GM12878 (cell line): Measurements from ENCODE around the gene NOP53. TPM values are rescaled to one million over a fixed set of nuclear protein-coding genes. Genes with fewer than 3 reads are reported as not detected.
A peak's percentile ranks its signal among the peaks of the same experiment; 100 is the strongest.

Experiments used
- ATAC-seq: fragments of 200-7000 bp; cut with Tn5 transposase; 3 replicates; pipeline ENCODE4 v1.9.1; 2020; ENCODE audit warnings: mild to moderate bottlenecking, moderate library complexity
- BruUV-seq: library from RNA; stranded (reverse); fragments of 400-500 nt; replicated peaks from 2 replicates; lab custom pipeline; 2021; lab: Mats Ljungman, UMichigan
- CTCF ChIA-PET: fragments of 300-600 bp; sonication (Branson Sonifier 250); formaldehyde crosslinking; extraction: SDS; loops from one replicate; lab custom pipeline; 2021; ENCODE audit warnings: inconsistent platforms; lab: Yijun Ruan, JAX
- POLR2A ChIA-PET: fragments of 350-600 bp; formaldehyde crosslinking; extraction: SDS; loops from one replicate; lab custom pipeline; 2021; ENCODE audit warnings: inconsistent platforms; lab: Charles Lee
- RAD21 ChIA-PET: fragments of 300-600 bp; sonication (Branson Sonifier 250); formaldehyde crosslinking; loops from one replicate; lab custom pipeline; 2023; ENCODE audit warnings: antibody characterized with exemption; ENCODE audit not compliant: unreplicated experiment; lab: Charles Lee
- SMC1A ChIA-PET: fragments of 300-600 bp; sonication (Branson Sonifier 250); formaldehyde crosslinking; loops from one replicate; lab custom pipeline; 2023; ENCODE audit not compliant: unreplicated experiment, uncharacterized antibody; lab: Charles Lee
- DNase-seq: peaks from one replicate; pipeline ENCODE4 v3.0.0-alpha.2; 2011; ENCODE audit warnings: low read depth, low spot score
- FAIRE-seq: peaks from 3 replicates; lab custom pipeline; 2011; peaks lifted over from hg19 to GRCh38; lab: Jason Lieb, UNC
- H2AFZ ChIP-seq: 2 replicates; pipeline ENCODE4 v1.6.0; 2011; ENCODE audit warnings: low read depth, low read length, control low read depth; ENCODE audit not compliant: control insufficient read depth
- H3K27ac ChIP-seq: 2 replicates; pipeline ENCODE4 v1.5.1; 2011; ENCODE audit warnings: control low read depth; ENCODE audit not compliant: control insufficient read depth, insufficient read depth
- H3K27me3 ChIP-seq, 2 experiments: replicated peaks in 1 of 2; 2 replicates each; pipeline versions ENCODE4 v1.6.0 to v1.6.1; 2011; ENCODE audit warnings: low read length in 1 of 2; ENCODE audit not compliant: control insufficient read depth in 2 of 2, insufficient read depth in 2 of 2
- H3K36me3 ChIP-seq, 2 experiments: 2 replicates each; pipeline ENCODE4 v1.5.1; 2011; ENCODE audit warnings: low read length in 1 of 2; ENCODE audit not compliant: control insufficient read depth in 2 of 2, insufficient read depth in 2 of 2
- H3K4me1 ChIP-seq: 2 replicates; pipeline ENCODE4 v1.6.1; 2011; ENCODE audit warnings: mild to moderate bottlenecking, low read length, moderate library complexity, mixed read lengths; ENCODE audit not compliant: control insufficient read depth, insufficient read depth
- H3K4me2 ChIP-seq: 2 replicates; pipeline ENCODE4 v1.6.0; 2011; ENCODE audit warnings: control low read depth; ENCODE audit not compliant: control insufficient read depth, insufficient read depth
- H3K4me3 ChIP-seq: fragments of 200-600 bp; sonication (generic); 2 replicates; pipeline ENCODE4 v1.5.1; 2016
- H3K79me2 ChIP-seq: 2 replicates; pipeline ENCODE4 v1.6.0; 2011; ENCODE audit warnings: low read length; ENCODE audit not compliant: control insufficient read depth, insufficient read depth
- H3K9ac ChIP-seq: 2 replicates; pipeline ENCODE4 v1.8.0; 2011; ENCODE audit warnings: low read length, control low read depth, mixed read lengths; ENCODE audit not compliant: control insufficient read depth, insufficient read depth
- H3K9me3 ChIP-seq: replicated peaks from 3 replicates; pipeline ENCODE4 v1.5.1; 2011; ENCODE audit warnings: mild to moderate bottlenecking, low read length; ENCODE audit not compliant: control insufficient read depth, insufficient read depth
- H4K20me1 ChIP-seq: 2 replicates; pipeline ENCODE4 v1.6.0; 2011; ENCODE audit not compliant: control insufficient read depth, insufficient read depth
- EGR1 ChIP-seq, 2 experiments: IDR thresholded peaks; 1 replicate in 1 of 2; 2 replicates in 1 of 2; pipeline ENCODE4 v1.6.1; 2011 to 2012; ENCODE audit warnings: low read depth in 2 of 2, low read length in 2 of 2, borderline replicate concordance in 1 of 2, mild to moderate bottlenecking in 1 of 2, moderate library complexity in 1 of 2
- EZH2 ChIP-seq: IDR thresholded peaks from 2 replicates; pipeline ENCODE4 v1.6.1; 2012; ENCODE audit warnings: low read depth, mild to moderate bottlenecking, control low read depth, inconsistent platforms, low read length, borderline replicate concordance; ENCODE audit not compliant: control insufficient read depth
- FOXM1 ChIP-seq: IDR thresholded peaks from 2 replicates; pipeline ENCODE4 v1.6.1; 2012; ENCODE audit warnings: low read depth, mild to moderate bottlenecking, inconsistent platforms, low read length, moderate library complexity
- IKZF2 ChIP-seq, 2 experiments: fragments of 450-650 bp; IDR thresholded peaks; 2 replicates each; pipeline ENCODE4 v1.6.1; 2017; ENCODE audit warnings: mild to moderate bottlenecking in 2 of 2, moderate library complexity in 2 of 2
- RAD21 ChIP-seq: IDR thresholded peaks from 2 replicates; pipeline ENCODE4 v1.6.1; 2011; ENCODE audit warnings: mild to moderate bottlenecking, low read depth, low read length, moderate library complexity; ENCODE audit not compliant: insufficient read depth
- SMC3 ChIP-seq: IDR thresholded peaks from 2 replicates; pipeline ENCODE4 v1.6.1; 2011; ENCODE audit warnings: low read length, improper control_type of control experiment, borderline replicate concordance
- YBX1 ChIP-seq: fragments of 450-650 bp; IDR thresholded peaks from 2 replicates; pipeline ENCODE4 v1.6.1; 2016; ENCODE audit warnings: antibody characterized with exemption
- WGBS: methylation state at CpG from one replicate; pipeline ENCODE4 v1.1.6; 2016; ENCODE audit warnings: low lambda C conversion rate; ENCODE audit not compliant: insufficient replicate concordance, insufficient coverage; ENCODE audit errors: missing lambda C conversion rate; 5-methylcytosine and 5-hydroxymethylcytosine counted together
- in situ Hi-C: fragments of 300-500 bp; cut with MboI; formaldehyde crosslinking; loops from 9 replicates; pipeline ENCODE4 v1.14.3; 2018; ENCODE audit warnings: mixed read lengths
- intact Hi-C: fragments of 100-400 bp; cut with micrococcal nuclease; formaldehyde crosslinking; loops from one replicate; pipeline ENCODE4 v1.14.2; 2022; ENCODE audit not compliant: unreplicated experiment
- polyA plus RNA-seq, 11 experiments: library from polyadenylated mRNA; depleted of rRNA in 4 of 11; unstranded in 6 of 11; stranded (reverse) in 5 of 11; fragments of >200 nt; fragmentation: Nextera tagmentation in 4 of 11; fragmentation: Illumina TruSeq in 1 of 11; extraction: Ambion mirVana in 4 of 11; extraction: Trizol in 1 of 11; gene quantifications; 1 replicate in 1 of 11; 2 replicates in 10 of 11; pipeline versions ENCODE4 v1.2.1 to v1.2.3, GENCODE V29; 2011 to 2016; ENCODE audit warnings: inconsistent platforms in 2 of 11, missing spikeins in 2 of 11, low read depth in 1 of 11
- total RNA-seq, 4 experiments: library from RNA; depleted of rRNA in 3 of 4; stranded (reverse); fragments of >200 nt in 3 of 4; fragmentation: Illumina TruSeq in 1 of 4; extraction: Trizol in 1 of 4; gene quantifications; 2 replicates each; pipeline versions ENCODE4 v1.2.1 to v1.2.3, GENCODE V29; 2013 to 2021
- TF ChIP-seq, protein P1 (sequence below): IDR thresholded peaks from 2 replicates; pipeline ENCODE4 v1.6.1; 2011; ENCODE audit warnings: borderline replicate concordance, low read depth, mild to moderate bottlenecking, moderate library complexity, mixed read lengths, low read length; ENCODE audit not compliant: insufficient read depth; ENCODE audit errors: extremely low read length
- TF ChIP-seq, protein P2 (sequence below): fragments of 450-650 bp; IDR thresholded peaks from 2 replicates; pipeline ENCODE4 v1.6.1; 2016; ENCODE audit warnings: mild to moderate bottlenecking
- TF ChIP-seq, protein P3 (sequence below): fragments of 450-650 bp; IDR thresholded peaks from 2 replicates; pipeline ENCODE4 v1.6.1; 2017; ENCODE audit warnings: mild to moderate bottlenecking, moderate library complexity
- TF ChIP-seq, protein P4 (sequence below), 3 experiments: IDR thresholded peaks in 2 of 3; conservative IDR thresholded peaks in 1 of 3; 2 replicates each; pipeline ENCODE4 v1.5.1; 2011; ENCODE audit warnings: low read depth in 3 of 3, low read length in 3 of 3, mild to moderate bottlenecking in 3 of 3, control low read depth in 2 of 3, moderate library complexity in 2 of 3, inconsistent platforms in 1 of 3, mixed read lengths in 1 of 3; ENCODE audit not compliant: control insufficient read depth in 2 of 3, insufficient read depth in 1 of 3; ENCODE audit errors: extremely low read depth in 1 of 3

Gene NOP53
- total and polyA plus RNA-seq, 10 of the 15 experiments (the other 5 are each of a cell fraction or from before 2014, with no cell fraction given) = 6.0 to 386 (median 167) TPM

DNA sequence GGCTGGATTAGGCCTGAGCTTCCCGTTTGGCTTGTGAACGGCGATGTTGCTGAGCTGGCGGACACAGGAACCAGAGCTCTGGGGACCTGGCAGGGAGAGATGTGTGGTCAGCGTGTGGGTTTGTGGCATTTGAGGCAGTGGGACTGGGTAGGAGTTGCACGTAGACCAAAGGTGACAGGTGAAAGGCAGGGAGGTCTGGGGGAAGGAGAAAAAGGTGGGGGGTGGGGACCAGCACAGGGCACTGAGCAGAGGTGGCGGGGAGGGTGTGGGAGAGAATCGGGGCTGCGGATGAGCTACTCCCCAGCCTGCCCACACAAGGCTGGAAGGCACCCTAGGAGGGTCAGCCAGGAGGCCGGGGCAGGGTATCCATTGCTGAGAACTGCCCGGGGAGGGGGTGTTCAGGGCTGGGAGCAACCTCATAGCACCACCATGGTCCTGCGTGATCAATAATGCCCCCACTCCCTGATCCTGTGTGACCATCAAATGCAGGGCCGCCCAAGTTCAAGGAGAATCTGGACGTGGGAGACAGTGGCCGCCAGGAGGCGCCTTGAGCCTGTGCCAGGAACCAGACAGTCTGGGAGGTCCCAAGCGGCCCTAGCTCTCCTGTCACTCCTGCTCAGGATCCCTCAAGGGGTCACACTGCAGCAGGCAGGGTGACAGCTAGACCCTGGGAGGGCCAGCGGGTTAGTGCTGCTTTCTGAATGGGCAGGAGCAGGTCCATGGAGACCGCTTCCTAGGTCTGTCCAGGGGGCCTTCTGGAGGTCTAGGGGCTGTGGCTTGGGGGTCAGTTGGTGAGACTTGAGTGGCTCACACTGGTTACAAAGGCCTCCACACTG, 20.4 kb downstream of the NOP53 start:
- POLR2A ChIA-PET = no interaction called here
- DNase-seq (no peak), FAIRE-seq (no peak), ATAC-seq (peak; percentile 86)
- Histone ChIP-seq H3K4me3 (no peak overlapping the region), H3K27me3 (no peaks in the 10 kb centered on the region), H3K79me2 (no peaks in the 10 kb centered on the region), H3K4me2 (no peak overlapping the region), H3K36me3 (no peaks in the 10 kb centered on the region), H3K27ac (no peak overlapping the region), H2AFZ (no peak overlapping the region), H3K9me3 (no peaks in the 10 kb centered on the region), H4K20me1 (no peaks in the 10 kb centered on the region), H3K4me1 (0 out of 2 replicates have a peak, but pooled peaks cover 3% of the 10 kb centered on the region), H3K9ac (no peak overlapping the region)
- intact Hi-C loops (loop anchor here (2.0 kb wide), 1 partner anchor 23 kb away; no protein-coding TSS in a partner anchor), in situ Hi-C loops (no loop called here)
- no TSS peak for BruUV-seq
- WGBS = 25% methylated on average over 16 of the region's 19 CpGs
- CTCF ChIA-PET = interaction anchor here (0.5 to 6.3 kb wide), 16 partner anchors 8 to 127 kb away, joined by 3 to 75 read pairs (median 5); partner anchors contain the start of gene NOP53
- SMC1A ChIA-PET = interaction anchor here (0.9 to 1.3 kb wide), 4 partner anchors 22 to 400 kb away, joined by 3 to 4 read pairs (median 4); no protein-coding TSS in a partner anchor
- RAD21 ChIA-PET = interaction anchor here (1.5 kb wide), 1 partner anchor 25 kb away, joined by 6 read pairs; no protein-coding TSS in a partner anchor
- TF ChIP-seq, protein P1, sequence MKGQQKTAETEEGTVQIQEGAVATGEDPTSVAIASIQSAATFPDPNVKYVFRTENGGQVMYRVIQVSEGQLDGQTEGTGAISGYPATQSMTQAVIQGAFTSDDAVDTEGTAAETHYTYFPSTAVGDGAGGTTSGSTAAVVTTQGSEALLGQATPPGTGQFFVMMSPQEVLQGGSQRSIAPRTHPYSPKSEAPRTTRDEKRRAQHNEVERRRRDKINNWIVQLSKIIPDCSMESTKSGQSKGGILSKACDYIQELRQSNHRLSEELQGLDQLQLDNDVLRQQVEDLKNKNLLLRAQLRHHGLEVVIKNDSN = no peak
- TF ChIP-seq IKZF2 (IDR thresholded peaks at IDR 0.05) (no peak), RAD21 (peak; percentile 72), SMC3 (peak; percentile 73; the same call in 1 of the 2 replicates), EGR1 (IDR thresholded peaks at IDR 0.05; ENCODE audit: borderline replicate concordance in 1 of 2, low read depth in 2 of 2, low read length in 2 of 2) (no peak), YBX1 (no peak), FOXM1 (no peak), EZH2 (no peak)
- TF ChIP-seq, protein P2, sequence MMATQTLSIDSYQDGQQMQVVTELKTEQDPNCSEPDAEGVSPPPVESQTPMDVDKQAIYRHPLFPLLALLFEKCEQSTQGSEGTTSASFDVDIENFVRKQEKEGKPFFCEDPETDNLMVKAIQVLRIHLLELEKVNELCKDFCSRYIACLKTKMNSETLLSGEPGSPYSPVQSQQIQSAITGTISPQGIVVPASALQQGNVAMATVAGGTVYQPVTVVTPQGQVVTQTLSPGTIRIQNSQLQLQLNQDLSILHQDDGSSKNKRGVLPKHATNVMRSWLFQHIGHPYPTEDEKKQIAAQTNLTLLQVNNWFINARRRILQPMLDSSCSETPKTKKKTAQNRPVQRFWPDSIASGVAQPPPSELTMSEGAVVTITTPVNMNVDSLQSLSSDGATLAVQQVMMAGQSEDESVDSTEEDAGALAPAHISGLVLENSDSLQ = peak; percentile 51; the same call in 1 of the 2 replicates
- TF ChIP-seq, protein P3, sequence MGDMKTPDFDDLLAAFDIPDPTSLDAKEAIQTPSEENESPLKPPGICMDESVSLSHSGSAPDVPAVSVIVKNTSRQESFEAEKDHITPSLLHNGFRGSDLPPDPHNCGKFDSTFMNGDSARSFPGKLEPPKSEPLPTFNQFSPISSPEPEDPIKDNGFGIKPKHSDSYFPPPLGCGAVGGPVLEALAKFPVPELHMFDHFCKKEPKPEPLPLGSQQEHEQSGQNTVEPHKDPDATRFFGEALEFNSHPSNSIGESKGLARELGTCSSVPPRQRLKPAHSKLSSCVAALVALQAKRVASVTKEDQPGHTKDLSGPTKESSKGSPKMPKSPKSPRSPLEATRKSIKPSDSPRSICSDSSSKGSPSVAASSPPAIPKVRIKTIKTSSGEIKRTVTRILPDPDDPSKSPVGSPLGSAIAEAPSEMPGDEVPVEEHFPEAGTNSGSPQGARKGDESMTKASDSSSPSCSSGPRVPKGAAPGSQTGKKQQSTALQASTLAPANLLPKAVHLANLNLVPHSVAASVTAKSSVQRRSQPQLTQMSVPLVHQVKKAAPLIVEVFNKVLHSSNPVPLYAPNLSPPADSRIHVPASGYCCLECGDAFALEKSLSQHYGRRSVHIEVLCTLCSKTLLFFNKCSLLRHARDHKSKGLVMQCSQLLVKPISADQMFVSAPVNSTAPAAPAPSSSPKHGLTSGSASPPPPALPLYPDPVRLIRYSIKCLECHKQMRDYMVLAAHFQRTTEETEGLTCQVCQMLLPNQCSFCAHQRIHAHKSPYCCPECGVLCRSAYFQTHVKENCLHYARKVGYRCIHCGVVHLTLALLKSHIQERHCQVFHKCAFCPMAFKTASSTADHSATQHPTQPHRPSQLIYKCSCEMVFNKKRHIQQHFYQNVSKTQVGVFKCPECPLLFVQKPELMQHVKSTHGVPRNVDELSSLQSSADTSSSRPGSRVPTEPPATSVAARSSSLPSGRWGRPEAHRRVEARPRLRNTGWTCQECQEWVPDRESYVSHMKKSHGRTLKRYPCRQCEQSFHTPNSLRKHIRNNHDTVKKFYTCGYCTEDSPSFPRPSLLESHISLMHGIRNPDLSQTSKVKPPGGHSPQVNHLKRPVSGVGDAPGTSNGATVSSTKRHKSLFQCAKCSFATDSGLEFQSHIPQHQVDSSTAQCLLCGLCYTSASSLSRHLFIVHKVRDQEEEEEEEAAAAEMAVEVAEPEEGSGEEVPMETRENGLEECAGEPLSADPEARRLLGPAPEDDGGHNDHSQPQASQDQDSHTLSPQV = no peak
- TF ChIP-seq, protein P4, sequence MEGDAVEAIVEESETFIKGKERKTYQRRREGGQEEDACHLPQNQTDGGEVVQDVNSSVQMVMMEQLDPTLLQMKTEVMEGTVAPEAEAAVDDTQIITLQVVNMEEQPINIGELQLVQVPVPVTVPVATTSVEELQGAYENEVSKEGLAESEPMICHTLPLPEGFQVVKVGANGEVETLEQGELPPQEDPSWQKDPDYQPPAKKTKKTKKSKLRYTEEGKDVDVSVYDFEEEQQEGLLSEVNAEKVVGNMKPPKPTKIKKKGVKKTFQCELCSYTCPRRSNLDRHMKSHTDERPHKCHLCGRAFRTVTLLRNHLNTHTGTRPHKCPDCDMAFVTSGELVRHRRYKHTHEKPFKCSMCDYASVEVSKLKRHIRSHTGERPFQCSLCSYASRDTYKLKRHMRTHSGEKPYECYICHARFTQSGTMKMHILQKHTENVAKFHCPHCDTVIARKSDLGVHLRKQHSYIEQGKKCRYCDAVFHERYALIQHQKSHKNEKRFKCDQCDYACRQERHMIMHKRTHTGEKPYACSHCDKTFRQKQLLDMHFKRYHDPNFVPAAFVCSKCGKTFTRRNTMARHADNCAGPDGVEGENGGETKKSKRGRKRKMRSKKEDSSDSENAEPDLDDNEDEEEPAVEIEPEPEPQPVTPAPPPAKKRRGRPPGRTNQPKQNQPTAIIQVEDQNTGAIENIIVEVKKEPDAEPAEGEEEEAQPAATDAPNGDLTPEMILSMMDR (IDR thresholded peaks at IDR 0.05 in 2 of 3, conservative IDR thresholded peaks at IDR 0.05 in 1 of 3; ENCODE audit: control insufficient read depth in 2 of 3, extremely low read depth in 1 of 3, insufficient read depth in 1 of 3, low read depth in 3 of 3, low read length in 3 of 3) = peak; percentile 64 to 82 (median 74)
